Measurements from ENCODE around the gene LARP4B.

The LARP4B gene

GRCh38 chr10:767794-768193 is 163.7 kb downstream of the LARP4B start:
- DNase-seq (ENCODE audit: low read depth) = no peak

- no peak for DNase-seq (ENCODE audit: low read depth)
Measured at GRCh38 chr10:767211-767610, 164.3 kb downstream of the LARP4B start.

- no peak for DNase-seq (ENCODE audit: low read depth)
Measured at GRCh38 chr10:761376-761775, 170.1 kb downstream of the LARP4B start.

GRCh38 chr10:760622-761021 is 170.9 kb downstream of the LARP4B start:
- DNase-seq (ENCODE audit: low read depth) = no peak

GRCh38 chr10:759898-760477 is 171.5 kb downstream of the LARP4B start:
- DNase-seq (ENCODE audit: low read depth) = no peak

All from activated T-helper 9 cell treated with anti-CD3 and anti-CD28 coated beads, Interleukin-2, amount 50 U/mL, for 16 hours (primary cell).